ENCODE data around the gene BBX.
"Not testable (repeated sequence)": the region's sequence is repeated elsewhere in the genome, so short reads cannot be mapped to it uniquely, and the experiment has no call there.

BBX gene

DNA sequence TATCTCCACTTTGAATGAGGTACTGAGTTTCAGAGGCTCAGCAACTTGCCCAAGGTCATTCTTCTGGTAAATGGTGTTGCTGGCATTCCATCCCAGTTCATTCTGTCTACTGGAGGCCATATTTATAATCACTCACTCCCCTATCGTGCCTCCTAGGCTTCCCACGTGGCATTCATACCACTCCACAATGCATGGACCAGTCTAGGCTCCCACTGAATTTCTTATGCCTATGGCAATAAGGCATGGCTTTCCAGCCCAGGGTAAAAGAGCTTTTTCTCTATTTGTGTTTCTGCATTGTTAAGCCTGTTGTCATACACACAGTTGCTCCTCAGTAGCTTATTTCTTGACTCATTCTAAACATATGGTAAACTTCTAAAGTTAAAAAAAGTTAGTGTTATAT is 19.9 kb downstream of the BBX start:
- peak; percentile 3 for DNase-seq (ENCODE audit: low spot score)

DNA sequence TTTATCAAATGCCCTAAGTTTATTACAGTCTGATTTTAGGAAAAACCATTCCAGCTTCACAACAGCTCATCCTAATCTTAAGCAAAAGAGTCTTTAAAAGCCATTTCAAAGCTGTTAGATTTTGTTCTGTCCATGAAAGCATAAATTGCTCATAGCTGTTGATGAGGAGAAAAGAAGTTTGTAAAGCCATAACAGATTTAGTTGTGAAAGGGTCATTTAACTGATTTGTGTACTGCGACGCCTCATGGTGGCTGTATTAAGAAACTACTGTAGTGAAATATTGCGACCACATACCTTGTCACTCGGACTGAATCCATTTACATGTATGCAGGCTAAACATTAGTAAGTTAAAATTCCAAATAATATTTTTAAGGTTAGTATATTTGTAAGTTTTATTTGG is 20.9 kb downstream of the BBX start:
- DNase-seq (ENCODE audit: low spot score): no peak

DNA sequence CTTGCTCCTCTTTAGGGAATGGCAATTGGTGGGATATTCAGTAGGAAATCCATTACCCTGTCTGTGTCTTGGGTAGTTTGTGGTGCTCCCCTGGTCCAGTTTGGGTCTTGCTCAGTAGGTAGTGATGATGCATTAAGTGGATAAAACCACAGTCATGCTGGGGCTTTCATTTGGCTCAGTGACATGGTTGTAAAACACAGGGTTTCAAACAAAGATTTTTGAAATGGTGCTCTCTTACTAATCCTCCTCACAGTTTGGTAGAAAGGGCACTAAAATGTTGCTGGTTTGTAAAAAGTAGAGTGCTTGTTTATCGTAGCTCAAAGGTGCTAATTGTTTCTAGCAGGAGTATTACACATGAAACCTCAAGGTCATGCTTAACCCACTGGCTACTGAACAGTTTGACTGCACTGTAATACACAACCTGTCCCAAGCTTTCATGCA is 22.9 kb downstream of the BBX start:
- peak; percentile 10 for DNase-seq (ENCODE audit: low spot score)

DNA sequence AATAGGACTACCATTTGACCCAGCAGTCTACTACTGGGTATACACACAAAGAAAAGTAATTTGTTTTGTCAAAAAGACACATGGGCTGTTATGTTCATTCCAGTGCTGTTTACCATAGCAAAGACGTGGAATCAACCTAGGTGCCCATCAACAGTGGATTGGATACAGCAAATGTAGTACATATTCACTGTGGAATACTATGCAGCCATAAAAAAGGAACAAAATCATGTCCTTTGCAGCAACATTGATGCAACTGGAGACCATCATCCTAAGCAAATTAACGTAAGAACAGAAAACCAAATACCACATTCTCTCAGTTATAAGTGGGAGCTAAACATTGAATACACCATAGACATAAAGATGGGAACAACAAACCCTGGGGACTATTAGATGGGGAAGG is 25.8 kb downstream of the BBX start:
- DNase-seq (ENCODE audit: low spot score): no peak

DNA sequence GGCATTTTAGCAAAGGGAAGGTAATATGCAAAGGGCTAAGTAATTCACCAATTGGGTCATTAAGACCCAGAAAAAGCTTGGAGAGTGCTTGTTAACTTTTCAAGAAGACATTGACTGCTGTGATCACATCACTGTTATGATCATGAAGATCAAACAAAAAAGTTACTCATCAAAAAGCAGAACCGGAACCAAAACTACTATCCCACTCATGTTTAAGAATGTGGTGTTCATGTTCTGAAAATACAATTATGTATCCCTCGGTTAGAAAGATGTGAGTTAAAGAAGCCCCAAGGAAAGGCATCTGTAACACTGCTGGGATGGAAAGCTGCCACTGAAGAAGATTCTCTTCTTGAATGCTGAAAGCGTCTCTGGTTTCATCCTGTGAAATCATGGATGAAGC is 32.6 kb downstream of the BBX start:
- DNase-seq (ENCODE audit: low spot score): no peak

DNA sequence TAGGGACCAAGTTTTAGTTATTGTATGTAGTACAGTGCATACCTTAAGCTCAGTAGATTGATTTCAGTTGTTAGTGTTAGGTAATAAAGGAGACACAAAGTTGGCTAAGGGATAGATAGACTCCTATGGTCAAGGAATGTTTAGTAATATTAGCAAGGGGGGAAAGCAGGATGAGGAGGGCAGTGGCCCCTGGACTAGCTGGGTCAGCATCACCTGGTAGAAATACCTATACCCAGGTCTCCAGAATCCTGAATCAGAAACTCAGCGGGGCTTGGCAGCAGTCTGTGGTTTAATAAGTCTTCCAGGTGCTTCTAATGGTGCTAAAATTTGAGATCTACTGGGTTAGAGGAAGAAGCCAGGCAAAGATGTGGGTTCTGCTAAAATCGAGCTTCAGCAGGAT is 35.0 kb downstream of the BBX start:
- DNase-seq (ENCODE audit: low spot score): no peak

DNA sequence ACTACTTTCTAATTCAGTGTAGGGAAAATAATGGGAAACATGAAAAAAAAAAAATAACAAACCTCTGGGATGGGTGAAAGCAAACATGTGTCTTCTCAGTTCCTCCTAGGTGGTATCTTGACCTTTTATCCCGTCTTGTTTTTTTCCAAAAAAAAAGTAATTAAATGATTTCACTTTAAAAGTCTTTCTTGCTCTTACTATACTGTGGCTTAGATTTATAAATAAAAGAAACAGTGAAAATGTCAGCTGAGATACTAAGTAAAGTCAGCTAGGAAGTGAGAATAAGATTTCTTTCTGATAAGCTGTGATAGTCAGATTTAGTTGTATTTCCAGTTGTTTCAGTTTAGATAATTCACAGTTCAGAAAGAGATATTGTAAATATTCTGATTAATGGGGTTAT is 37.4 kb downstream of the BBX start:
- DNase-seq (ENCODE audit: low spot score): no peak

DNA sequence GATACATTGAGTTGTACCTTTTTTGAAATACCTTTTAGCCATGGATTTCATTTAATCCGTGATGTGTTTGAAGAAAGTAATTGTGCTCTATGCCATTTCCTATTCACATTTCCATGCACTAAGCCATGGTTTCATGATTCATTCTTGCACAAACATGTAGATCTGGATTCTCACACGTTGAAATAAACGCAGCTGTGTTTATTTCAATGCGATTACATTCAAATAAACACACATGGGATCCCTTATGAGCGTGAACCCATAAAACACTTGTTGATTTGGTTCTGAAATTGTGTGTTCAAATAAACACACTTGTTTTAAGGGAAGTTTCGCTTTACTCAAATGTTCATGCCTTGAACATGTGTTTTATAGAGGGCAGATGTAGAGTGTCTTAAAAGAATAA is 39.2 kb downstream of the BBX start:
- DNase-seq (ENCODE audit: low spot score): no peak

DNA sequence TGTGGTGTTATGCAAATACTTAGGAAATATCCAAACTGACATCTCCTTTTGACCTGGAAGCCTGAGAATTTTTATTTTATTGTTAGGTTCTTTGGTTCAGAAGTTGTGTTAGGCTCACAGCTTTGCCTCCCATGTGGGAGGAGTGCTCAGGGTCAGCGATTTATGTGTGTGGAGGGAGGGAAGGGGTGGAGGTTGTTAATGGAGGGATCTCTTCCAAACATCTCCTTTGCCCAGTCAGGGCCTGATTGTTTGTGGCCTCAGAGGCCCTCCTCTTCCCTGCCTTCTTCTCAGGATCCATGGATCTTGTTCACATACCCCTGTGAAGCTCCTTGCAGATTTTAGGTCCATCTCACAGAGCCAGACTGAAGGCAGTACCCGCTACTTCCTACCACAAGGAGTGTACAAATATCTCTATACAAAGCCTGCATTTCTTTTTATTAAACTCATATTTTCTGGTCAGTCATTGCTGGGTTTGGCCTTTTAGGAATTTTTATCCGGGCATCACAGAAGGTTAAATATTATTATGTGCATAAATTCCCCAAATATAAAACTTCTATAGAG is 40.3 kb downstream of the BBX start:
- no peak for DNase-seq (ENCODE audit: low spot score)

DNA sequence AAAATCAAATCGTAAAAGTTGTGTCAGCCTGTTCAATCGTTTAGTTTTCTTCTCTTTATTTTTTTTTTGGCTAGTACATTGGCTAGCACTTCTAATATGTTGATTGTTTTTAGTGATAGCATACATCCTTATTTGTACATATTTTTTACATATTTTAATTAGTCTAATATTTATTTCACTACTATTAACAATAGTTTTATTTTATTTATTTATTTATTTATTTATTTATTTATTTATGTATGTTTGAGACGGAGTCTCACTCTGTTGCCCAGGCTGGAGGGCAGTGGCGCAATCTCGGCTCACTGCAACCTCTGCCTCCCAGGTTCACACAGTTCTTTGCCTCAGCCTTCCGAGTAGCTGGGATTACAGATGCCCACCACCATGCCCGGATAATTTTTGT is 42.5 kb downstream of the BBX start:
- not testable (repeated sequence) for DNase-seq (ENCODE audit: low spot score)

DNA sequence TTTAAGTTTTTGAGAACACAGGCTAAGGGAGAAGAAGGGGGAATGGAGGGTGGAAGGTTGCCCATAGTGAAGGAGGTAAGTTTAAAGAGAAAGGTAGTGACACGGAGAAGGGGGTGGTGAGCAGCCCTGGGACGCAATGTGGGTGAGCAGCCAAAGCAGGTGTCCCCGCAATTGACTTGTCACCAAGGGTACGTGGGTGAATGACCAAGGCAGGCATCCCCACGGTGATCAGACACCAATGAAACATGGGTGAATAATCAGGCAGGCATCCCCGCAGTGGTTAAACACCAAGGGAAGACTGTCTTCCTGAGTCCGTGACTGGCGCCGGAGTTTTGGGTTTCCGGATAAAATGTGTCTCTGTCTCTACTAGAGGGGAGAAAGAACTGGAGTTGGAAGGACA is 48.3 kb downstream of the BBX start:
- DNase-seq (ENCODE audit: low spot score): not testable (repeated sequence)

DNA sequence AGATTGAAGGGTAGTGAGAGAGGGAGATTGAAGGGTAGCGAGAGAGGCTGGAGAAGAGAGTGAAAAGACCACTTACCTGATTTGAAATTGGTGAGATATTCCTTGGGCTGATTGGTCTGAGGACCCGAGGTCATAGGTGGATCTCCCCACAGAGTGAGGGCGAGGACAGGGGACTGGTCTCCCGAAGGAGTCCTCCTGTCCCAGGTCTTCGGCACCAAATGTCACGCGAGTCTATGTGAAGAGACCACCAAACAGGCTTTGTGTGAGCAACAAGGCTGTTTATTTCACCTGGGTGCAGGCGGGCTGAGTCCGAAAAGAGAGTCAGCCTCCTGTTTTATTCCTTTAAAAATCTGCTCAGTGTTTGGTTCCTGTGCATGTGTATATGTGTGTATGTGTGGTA is 48.7 kb downstream of the BBX start:
- not testable (repeated sequence) for DNase-seq (ENCODE audit: low spot score)

DNA sequence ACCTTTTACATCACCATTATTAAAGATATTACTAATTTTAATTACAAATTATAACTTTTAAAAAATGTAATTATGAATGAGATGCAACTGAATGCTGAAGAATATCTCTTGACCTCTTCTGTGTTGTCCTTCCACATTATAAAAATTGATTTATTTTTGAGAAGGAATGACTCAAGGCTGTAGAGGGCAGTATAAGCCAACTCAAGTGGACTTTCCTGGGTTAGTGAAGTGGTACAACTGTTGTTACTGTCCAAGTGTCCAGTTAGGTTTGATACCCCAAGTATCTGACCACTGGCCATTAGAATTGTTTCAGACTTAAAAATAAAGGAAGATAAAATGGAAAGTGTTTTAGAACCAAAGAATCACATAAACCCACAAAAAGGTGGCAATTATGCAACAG is 51.9 kb downstream of the BBX start:
- peak; percentile 17 for DNase-seq (ENCODE audit: low spot score)

DNA sequence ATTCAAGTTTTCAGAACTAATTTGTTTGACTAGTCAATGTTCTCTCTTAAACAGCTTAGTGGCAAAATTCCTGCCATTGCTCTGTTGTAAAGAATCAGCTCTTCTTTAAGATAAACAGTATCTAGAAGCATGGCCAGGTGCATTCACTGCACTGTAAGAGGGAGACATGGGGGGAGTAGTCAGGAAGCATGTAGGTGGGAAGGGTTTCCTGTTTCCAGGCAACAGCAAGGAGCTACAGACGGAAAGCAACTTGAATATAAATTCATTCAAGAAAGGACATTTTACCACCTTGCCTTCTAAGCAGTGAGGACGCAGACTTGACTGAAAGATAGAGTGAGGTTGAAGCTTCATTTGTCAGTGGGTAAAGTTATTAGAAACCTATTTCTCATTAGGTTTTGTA is 55.3 kb downstream of the BBX start:
- DNase-seq (ENCODE audit: low spot score): no peak

DNA sequence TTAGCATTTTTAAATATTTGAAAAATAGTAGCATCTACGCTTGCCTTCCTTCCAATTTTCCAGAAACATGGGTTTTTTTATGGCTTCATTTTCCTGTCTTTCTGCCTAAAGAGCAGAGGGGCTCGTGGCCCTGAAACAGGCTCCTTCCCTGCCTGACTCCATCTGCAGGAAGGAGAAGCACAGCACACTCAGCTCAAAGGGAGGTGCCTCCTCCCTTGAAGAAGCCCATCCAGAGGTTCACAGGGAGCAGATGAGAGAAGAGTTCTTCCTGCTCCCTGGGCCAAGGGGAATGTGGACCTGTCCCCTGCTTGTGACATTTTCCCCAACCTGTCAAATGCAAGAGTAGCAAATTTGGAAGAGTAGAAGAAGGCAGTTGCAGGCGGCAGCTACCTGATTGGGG is 55.8 kb downstream of the BBX start:
- no peak for DNase-seq (ENCODE audit: low spot score)

DNA sequence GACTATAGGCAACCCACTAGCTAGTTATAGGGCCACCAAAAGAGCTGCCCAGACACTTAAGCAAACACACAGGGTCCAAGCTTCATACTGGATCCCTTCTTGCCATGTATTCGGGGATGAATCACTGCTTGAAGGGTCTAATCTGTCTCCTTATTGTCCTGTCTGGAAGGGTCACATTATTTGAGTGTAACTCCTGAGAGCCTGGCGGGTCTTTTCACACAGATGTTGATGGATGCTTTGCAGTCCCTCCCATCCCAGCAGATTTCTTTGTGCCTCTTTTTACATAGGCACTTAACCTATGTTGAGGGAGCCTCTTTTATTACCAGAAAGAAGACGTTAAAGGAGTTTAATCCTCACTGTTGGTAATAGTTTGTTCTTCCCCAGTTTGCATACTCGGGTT is 56.6 kb downstream of the BBX start:
- DNase-seq (ENCODE audit: low spot score): no peak

DNA sequence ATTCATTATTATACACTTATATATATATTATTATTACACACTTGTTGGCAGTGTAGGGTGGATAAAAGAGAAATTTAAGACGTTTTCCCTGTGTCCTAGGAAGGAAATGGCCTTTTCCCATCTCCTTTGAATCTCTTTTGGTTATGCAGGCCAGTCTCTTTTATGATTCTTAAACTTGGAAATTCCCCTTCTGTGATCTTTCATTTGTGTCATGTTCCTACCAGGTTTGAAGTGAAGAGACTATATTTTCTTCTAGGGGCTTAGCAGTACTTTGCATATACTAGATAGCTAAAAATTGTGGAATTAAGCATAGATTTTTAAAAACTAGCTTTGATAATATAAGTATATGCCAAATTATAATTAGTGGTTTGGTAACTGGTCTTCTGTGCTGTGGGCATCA is 58.5 kb downstream of the BBX start:
- DNase-seq (ENCODE audit: low spot score): no peak

DNA sequence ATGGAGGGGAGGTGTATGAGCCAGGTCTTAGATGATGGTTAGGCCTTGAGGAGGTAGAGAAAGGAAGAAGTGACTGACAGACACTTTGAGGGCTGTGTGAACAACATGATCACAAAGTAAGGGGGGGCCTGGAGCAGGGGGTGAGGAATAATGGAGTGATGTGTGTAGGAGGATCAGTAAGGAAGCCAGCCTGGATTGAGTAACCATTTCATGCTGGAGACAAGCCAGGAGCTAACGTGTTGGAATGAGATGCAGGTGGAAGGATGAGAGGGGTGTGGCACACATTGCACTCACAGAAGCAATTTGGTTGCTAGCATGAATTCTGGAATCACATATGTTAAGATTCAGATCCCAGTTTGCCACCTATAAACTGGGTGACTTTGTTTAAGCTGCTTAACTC is 65.5 kb downstream of the BBX start:
- no peak for DNase-seq (ENCODE audit: low spot score)

DNA sequence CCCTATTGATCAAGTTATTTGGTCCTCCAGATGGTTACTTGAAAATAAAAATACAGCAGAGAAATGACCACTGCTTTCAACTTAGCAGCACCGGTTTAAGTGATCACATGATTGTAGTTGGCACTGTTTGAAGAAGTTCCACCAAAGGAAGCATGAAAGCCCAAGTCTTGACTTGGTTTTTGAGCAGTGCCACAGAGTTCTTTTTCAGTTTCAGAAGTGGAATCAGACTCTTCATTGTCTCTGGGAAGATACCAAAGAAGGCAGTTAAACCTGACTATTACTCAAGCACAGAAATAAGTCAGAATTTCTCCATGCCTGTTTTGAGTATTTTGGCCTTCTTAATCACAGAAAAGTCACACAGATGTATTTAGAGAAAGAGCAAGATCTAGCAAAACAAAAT is 66.7 kb downstream of the BBX start:
- no peak for DNase-seq (ENCODE audit: low spot score)

DNA sequence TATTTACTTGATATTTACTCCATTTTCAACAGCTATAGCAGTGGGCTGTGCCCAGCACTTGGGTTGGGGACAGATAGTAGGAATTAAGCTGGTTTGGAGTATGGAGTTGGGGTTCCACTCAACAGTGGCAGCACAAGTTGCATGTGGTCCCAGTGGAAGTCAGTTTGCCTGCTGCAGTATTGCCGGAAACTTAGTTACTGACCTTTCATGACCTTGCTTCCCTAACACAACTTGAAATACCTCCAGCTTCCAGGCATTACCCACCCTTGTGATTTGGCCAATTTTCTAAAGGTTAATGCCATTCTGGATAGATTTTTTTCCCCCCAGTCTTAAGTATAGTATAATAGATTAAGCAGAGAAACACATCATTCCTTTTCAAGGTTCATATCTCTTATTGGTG is 68.0 kb downstream of the BBX start:
- no peak for DNase-seq (ENCODE audit: low spot score)

DNA sequence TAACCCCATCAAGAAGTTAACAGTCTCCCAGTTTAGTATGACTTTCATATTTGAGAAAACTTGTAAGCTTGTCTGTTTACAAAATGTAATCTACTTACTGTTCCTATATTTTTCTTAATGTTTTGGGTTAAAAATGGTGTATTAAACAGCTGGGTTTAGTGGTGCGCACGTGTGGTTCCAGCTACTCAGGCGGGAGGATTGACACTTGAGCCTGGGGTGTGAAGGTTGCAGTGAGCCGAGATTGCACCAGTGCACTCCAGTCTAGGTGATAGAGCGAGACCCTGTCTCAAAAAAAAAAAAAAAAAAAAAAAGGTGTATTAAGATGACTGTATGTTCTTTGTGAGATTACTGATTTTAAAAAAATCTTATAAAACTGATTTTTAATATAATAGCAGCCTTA is 69.3 kb downstream of the BBX start:
- no peak for DNase-seq (ENCODE audit: low spot score)

DNA sequence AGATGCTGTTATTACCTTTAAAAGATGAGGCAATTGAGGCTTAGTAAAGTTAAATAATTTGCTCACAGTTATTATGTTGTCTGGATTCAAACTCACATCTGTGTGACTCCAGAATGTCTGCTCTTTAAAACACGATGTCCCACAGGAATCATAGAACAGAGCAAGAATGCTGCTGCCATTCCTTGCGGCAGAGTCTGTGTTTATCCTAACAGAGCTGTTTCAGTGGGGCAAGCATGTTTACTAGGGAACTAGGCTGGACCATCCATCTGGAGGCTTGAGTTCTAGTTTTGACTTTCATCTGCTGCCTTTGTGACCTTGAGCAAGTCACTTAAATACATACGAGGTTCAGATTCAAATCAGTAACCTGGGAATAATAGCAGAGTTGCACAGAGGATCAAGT is 72.1 kb downstream of the BBX start:
- DNase-seq (ENCODE audit: low spot score): no peak

DNA sequence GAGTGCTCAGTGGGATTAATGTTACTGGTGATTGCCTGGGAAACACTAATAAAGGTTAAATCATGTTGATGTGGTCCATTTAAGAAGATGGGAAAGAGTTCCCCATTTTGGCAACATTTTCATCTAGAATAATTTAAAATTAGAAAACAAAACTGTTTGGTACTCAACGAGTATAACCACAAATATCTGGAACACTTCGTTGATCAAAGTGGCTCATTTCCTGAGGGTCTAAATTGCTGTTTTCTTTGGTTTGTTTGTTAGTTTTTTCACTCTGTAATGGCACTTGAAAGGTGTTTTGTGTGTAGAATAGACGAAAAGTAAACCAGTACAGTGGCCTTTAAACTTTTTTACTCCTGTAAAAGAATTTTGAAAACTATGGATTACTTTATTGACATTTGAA is 73.9 kb downstream of the BBX start:
- DNase-seq (ENCODE audit: low spot score): no peak

DNA sequence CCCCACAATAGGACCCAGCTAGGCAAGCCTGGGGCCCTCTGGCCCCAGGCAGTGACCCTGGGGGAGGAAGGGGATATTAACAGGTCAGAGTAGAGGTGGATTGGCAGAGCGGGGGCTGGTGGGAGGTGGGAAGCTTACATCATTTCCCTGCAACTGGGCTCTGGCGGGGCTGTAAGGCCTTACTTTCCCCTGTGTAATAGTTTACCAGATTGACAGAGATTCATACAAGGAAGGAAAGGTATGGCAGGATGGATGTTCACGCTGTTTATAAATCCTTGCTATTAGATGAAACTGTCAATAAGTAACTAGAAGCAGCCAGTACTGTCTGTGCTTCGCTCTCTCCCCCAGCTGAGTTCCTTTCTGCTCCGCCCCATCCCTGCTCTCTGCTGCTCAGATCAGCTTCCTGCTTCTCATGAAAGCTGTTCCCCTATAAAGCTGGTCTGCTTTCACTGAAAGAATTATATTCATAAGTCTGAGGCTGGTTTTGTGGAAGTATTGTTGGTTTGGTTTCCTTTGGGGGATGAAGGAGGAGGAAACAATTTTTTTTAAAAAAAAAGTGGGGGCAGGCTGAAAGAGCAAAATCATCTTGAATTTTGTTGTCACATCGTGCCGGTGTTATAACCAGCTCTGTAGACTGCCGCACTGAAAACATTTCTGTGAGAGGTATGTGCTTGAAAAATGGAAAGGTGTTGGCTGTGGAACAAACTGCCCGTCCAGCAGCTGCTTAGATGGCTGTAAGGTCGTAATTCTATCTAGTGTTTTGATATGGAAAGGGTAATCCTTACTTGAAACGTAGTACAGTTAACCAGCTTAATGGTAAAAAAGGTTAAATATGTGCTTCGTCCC is 76.4 kb downstream of the BBX start:
- peak; percentile 18 for DNase-seq (ENCODE audit: low spot score)
